IPS DF 6.9 (cell line): Measurements from ENCODE around the gene PIK3R2.

Experiments used
- DNase-seq: peaks from one replicate; pipeline ENCODE4 v3.0.0-alpha.2; 2013; ENCODE audit warnings: low read depth, low spot score
- H3K27ac ChIP-seq: one replicate; pipeline ENCODE4 v1.5.1; 2013; ENCODE audit warnings: low read length, control low read depth
- H3K27me3 ChIP-seq: 2 replicates; pipeline ENCODE4 v1.6.1; 2013; ENCODE audit warnings: mild to moderate bottlenecking, low read length; ENCODE audit not compliant: control insufficient read depth, insufficient read depth
- H3K36me3 ChIP-seq: 2 replicates; pipeline ENCODE4 v1.6.1; 2013; ENCODE audit warnings: low read length; ENCODE audit not compliant: control insufficient read depth, insufficient read depth
- H3K4me1 ChIP-seq: 2 replicates; pipeline ENCODE4 v1.6.1; 2013; ENCODE audit warnings: low read length; ENCODE audit not compliant: control insufficient read depth, insufficient read depth
- H3K4me3 ChIP-seq: 2 replicates; pipeline ENCODE4 v1.5.1; 2013; ENCODE audit warnings: mild to moderate bottlenecking, low read length
- H3K9me3 ChIP-seq: 2 replicates; pipeline ENCODE4 v1.6.1; 2013; ENCODE audit warnings: low read length, inconsistent platforms; ENCODE audit not compliant: control insufficient read depth, insufficient read depth
- WGBS: extraction: QIAGEN DNeasy Blood & Tissue Kit; methylation state at CpG from one replicate; pipeline ENCODE4 v1.1.7; 2013; ENCODE audit warnings: mixed read lengths, missing lambda C conversion rate; ENCODE audit not compliant: insufficient read length, insufficient coverage; 5-methylcytosine and 5-hydroxymethylcytosine counted together

Gene PIK3R2

GRCh38 chr19:18216789-18217188 lies 63.8 kb downstream of the PIK3R2 start:
- Histone ChIP-seq H3K27ac (no peak overlapping the region), H3K27me3 (no peaks in the 10 kb centered on the region), H3K9me3 (no peaks in the 10 kb centered on the region), H3K4me1 (peaks cover 2% of the 10 kb centered on the region; the same call in 1 of the 2 replicates), H3K36me3 (no peaks in the 10 kb centered on the region), H3K4me3 (no peak overlapping the region)
- no peak for DNase-seq
- WGBS = no CpG with 5 or more reads among the region's 8 CpGs

DNA sequence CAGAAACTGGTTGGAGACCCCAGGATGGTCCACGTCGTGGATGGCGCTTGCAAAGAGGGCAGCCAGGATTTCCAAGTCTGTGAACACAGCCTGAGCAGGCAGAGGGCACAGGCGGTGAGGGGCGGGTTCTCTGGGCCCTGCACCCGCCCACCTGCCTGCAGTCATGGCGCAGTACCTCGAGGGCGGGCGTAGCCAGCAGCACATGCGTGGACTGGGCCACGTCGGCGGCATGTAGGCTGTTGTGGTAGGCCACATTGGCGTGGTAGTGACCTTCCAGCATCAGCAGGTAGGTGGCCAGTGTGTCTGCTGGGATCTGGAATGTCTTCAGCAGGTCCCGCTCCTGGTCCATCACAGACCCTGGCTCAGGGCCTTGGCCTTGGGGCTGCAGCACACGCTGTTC lies 65.2 kb downstream of the PIK3R2 start:
- Histone ChIP-seq H3K4me3 (no peak overlapping the region), H3K9me3 (no peaks in the 10 kb centered on the region), H3K36me3 (no peaks in the 10 kb centered on the region), H3K4me1 (peaks cover 2% of the 10 kb centered on the region; the same call in 1 of the 2 replicates), H3K27me3 (no peaks in the 10 kb centered on the region), H3K27ac (no peak overlapping the region)
- no peak for DNase-seq
- WGBS = no CpG with 5 or more reads among the region's 17 CpGs

- DNase-seq = no peak
- WGBS = no CpG with 5 or more reads among the region's 3 CpGs
- H3K4me3 ChIP-seq = no peak overlapping the region
Measured at GRCh38 chr19:18218600-18218999, 65.6 kb downstream of the PIK3R2 start.

More at GRCh38 chr19:18218600-18218999, 65.6 kb downstream of the PIK3R2 start:
- no peaks in the 10 kb centered on the region for H3K36me3 ChIP-seq
- H3K4me1 ChIP-seq = peaks cover 2% of the 10 kb centered on the region; the same call in 1 of the 2 replicates
- H3K9me3 ChIP-seq = no peaks in the 10 kb centered on the region
- no peak overlapping the region for H3K27ac ChIP-seq
- no peaks in the 10 kb centered on the region for H3K27me3 ChIP-seq
